ENCODE results near the gene ST8SIA5.

- no peak for TF ChIP-seq CTCF (IDR thresholded peaks at IDR 0.05; ENCODE audit: low read length)
- TF ChIP-seq EZH2 (IDR thresholded peaks at IDR 0.05; ENCODE audit: borderline replicate concordance, low read length), result no peak
These were observed 18.4 kb downstream of the ST8SIA5 start for GRCh38 chr18:46738491-46738890.

Measured in OCI-LY1 (cell line).